AG09319 (cell line): ENCODE results near the gene SUSD3.

ENCODE experiments used
- DNase-seq: peaks from one replicate; pipeline ENCODE4 v3.0.0-alpha.2; 2010; ENCODE audit warnings: low read depth; ENCODE audit errors: extremely low read depth
- TF ChIP-seq, protein P1 (sequence below): IDR thresholded peaks from 2 replicates; pipeline ENCODE4 v1.5.1; 2011; ENCODE audit warnings: low read depth, mild to moderate bottlenecking, inconsistent platforms, low read length, moderate library complexity

Gene SUSD3

DNA sequence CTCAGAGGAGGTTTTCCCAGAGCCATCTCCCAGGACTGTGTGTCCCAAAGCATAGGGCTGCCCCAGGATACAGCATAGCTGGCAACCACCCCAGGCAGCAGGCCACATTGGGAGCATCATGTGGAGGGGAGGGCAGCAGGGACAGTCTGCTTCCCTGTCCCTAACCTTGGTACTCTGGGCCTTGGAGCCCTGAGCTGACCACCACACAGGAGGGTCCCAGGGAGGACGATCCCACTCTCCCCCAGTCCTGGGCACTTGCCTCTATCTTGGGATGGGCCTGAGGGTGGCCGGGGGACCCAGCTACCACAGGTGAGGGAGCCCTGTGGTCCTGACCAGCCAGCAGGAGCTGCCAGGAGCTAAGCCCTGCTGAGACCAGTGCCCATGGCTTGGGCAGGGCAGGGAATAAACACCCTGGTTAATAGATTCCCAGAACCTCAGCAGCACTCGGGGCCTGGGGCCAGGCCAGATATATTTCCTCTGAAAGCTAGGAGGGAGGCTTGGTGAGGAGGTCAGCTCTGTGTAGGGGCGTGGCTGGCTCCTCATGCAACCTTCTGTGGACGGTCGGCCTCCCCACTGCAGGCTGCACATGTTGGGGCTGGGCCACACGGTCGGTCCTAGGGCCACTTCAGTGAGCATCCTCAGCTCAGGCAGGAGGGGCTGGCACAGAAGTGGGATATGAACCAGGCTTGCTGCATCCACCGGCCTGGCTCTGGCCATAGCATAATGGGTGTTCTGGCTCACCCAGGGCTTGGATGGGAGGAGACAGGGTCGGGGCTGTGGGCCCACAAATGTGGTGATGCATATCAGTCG lies 71.4 kb downstream of the SUSD3 start:
- no peak for DNase-seq
- TF ChIP-seq, protein P1, sequence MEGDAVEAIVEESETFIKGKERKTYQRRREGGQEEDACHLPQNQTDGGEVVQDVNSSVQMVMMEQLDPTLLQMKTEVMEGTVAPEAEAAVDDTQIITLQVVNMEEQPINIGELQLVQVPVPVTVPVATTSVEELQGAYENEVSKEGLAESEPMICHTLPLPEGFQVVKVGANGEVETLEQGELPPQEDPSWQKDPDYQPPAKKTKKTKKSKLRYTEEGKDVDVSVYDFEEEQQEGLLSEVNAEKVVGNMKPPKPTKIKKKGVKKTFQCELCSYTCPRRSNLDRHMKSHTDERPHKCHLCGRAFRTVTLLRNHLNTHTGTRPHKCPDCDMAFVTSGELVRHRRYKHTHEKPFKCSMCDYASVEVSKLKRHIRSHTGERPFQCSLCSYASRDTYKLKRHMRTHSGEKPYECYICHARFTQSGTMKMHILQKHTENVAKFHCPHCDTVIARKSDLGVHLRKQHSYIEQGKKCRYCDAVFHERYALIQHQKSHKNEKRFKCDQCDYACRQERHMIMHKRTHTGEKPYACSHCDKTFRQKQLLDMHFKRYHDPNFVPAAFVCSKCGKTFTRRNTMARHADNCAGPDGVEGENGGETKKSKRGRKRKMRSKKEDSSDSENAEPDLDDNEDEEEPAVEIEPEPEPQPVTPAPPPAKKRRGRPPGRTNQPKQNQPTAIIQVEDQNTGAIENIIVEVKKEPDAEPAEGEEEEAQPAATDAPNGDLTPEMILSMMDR = no peak

DNA sequence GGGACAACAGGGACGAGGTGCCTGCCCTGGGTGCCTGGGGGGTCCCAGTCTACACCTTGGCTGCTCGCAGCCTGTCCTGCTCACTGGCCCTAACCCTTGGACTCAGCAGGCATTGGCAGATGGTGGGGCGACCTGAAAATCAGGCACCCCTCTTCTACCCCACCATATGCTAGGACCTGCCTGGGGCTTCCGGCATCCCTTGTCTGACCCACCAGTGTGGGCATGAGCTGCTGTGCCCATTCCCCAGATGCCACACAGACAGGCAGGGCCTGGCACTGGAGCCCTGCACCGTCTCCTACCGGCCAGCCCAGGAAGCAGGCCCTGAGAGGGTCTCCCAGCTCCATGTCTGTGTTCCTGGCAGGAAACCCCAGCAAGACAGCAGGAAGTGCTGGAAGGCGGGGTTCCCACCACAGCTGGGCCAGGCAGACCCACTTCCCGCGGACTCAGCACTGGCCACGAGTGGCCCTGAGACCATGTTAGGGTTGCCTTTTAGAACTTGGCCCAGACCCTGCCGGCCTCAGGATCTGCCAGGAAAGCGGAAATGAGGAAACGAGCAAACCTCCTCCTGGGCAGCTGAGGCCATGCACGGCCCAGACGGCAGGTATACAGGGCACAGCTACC lies 72.5 kb downstream of the SUSD3 start:
- TF ChIP-seq, protein P1 = no peak
- DNase-seq = no peak

DNA sequence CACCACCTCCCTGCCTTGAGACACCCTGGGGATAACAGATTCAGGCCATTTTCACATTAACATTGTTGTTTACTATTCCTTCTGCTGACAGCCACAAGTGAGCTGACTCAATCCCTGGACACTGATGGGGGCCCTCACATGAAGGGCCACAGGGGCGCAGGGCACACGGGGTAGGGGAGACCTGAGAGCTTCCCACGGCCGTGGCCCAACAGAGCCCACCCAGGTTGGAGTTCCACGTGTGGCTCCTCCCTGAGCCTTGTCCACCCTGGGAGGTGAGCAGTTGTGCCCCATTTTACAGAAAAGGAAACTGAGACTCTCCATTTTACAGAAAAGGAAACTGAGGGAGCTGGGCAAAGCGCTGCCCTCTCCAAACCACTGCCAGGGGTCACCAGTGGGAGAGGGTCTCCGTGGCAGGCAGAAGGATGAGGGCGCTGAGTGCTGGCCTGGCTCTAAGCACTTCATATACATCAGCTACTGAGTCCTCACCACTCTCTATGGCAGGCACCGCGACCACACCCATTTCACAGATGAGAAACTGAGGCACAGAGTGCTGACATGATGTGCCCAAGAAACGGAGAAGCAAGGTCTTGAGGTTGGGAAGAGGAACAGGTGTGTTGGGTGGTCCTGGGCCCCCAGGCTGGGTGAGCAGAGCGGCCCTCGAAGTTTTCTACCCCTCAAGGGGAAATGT lies 73.2 kb downstream of the SUSD3 start:
- TF ChIP-seq, protein P1 = no peak
- DNase-seq = no peak

DNA sequence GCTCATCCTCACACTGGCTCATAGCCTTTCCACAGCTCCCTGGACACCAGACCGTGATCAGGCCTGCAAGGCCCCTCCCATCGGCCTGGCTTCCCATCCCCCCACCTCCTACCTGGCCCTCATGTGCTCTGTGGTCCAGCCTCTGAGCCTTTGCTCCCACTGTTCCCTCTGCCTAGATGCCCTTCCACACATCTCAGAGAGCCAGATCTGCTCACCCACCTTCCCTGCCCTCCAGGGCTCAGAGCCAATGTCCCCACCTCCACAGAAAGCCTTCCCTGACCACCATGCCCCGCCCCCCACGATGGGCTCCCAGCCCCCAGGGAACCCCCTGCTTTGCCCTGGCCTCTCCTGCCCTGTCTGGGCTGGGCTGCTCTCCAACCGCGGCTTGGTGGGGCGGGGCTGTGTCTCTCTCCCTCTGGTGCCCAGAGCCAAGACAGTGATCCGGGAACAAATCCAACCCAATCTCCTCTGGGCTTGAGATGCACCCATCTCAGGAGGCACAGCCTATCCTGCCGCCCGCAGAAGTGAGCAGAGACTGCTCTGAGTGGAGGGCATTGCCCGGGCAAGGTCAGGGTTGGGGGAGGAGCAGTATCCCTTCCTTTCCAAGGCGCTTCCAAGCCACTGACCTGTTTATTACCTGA lies 73.9 kb downstream of the SUSD3 start:
- TF ChIP-seq, protein P1 = no peak
- DNase-seq = no peak

DNA sequence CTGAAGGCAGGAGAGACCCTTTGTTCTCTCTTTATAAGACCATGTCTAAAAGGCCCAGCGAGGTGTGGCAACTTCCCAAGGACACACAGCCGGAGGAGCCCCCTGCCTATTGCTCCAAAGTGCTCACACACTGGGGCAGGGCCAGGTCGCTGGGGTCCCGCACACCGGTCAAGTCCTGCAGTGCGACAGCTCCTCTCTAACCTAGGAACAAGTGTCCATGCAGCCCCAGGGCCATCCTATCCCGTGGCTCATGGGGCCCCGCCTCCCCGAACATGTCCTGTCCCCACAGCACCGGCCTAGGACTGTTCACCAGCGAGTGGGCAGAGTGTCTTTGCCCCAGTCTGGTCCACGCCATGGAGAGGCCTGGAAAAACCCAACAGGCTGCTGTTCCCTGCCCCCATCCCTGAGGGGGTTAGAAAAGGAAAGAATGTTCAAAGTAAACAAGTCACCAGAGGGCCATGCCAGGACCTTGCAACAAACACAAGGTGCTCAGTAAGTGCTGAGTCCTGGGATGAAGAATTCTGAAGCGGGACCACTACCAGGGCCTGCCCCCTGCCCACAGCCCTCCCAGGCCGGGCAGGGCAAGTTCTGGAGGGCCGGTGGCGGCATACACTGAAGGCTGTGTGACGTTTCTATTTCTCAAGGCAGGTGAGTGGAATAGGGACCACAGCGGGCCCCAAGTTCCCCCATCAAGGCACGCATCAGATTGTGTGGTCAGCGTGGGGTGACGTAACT lies 74.6 kb downstream of the SUSD3 start:
- TF ChIP-seq, protein P1 = no peak
- no peak for DNase-seq

DNA sequence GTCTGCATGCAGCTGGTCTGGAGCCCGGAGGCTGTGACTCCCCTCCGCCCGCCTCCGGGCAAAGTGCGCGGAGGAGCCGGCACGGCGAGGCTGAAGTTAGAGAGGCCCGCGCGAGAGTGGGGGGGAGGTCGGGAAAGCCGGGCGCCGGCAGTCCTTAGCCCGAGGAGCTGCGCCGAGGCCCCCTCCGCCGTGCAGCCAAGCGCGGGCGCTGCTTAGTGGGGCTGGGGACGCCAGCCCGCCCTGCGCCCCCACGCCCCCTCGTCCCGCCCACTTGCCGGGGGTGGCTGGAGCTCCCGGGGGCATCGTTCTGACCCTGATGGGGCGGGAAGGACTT lies 75.1 kb downstream of the SUSD3 start:
- peak; percentile 60 for DNase-seq
- TF ChIP-seq, protein P1 = no peak
